NK-92 treated with Interleukin-12 subunit alpha and Interleukin-12 subunit beta, amount 100 ng/mL, for 24 hours (cell line): ENCODE measurements around the gene PRPH.
A peak's percentile ranks its signal among the peaks of the same experiment; 100 is the strongest.
"Not testable (repeated sequence)": the region's sequence is repeated elsewhere in the genome, so short reads cannot be mapped to it uniquely, and the experiment has no call there.

Source experiments
- DNase-seq: peaks from one replicate; lab custom pipeline; 2025; lab: John Stamatoyannopoulos, UW

Gene PRPH

GRCh38 chr12:49295082-49295936, at the start of gene PRPH:
PRPH (plus strand) TSS chr12:49295147; CDS start chr12:49295201, 54 bp downstream.
- DNase-seq, result no peak

DNA sequence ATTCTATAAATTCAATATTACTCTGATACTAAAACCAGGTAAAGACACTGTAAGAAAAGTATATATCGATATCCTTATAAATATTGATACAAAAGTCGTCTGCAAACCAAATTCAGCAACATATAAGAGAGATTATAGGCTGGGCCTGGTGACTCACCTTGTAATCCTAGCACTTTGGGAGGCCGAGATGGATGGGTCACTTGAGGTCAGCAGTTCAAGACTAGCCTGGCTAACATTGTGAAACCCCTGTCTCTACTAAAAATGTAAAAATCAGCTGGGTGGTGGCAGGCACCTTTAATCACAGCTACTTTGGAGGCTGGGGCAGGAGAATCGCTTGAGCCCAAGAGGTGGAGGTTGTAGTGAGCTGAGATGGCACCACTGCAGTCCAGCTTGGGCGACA, 43.6 kb upstream of the PRPH start:
- DNase-seq, result no peak

GRCh38 chr12:49253033-49253623, 41.8 kb upstream of the PRPH start:
- DNase-seq, result no peak

GRCh38 chr12:49255456-49255855, 39.5 kb upstream of the PRPH start:
- not testable (repeated sequence) for DNase-seq

DNA sequence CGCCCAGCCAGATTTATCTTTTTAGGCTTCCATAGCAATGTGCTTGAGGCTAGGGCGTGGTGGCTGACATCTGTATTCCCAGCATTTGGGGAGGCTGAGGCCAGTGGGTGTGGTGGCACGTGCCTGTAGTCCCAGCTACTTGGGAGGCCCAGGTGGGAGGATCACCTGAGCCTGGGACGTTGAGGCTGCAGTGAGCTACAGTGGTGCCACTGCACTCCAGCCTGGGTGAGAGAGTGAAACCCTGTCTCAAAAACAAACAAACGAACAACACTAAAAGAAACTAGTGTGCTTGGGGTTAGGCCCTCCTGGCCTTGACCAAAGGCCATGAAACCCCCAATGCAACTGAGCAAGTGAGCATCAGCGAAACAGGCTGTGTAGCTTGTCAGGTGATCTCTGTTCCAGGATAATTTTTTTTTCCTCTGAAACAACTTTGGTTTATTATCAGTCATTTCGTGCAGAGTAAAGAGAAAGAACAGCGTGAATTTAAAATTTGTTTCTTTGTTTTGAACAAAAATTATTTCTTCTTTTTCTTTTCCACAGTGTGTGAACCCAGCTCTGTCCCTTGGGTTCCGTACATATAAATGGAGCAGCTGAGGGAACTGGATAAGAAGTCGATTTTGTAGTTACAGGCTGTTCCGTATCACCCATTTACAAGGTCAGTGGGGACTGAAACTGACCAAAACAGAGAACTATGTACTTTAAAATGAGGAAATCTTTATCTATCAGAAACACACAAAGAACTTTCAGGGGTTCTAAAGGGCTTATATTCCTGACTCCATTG, 38.9 kb upstream of the PRPH start:
- DNase-seq, result no peak

DNA sequence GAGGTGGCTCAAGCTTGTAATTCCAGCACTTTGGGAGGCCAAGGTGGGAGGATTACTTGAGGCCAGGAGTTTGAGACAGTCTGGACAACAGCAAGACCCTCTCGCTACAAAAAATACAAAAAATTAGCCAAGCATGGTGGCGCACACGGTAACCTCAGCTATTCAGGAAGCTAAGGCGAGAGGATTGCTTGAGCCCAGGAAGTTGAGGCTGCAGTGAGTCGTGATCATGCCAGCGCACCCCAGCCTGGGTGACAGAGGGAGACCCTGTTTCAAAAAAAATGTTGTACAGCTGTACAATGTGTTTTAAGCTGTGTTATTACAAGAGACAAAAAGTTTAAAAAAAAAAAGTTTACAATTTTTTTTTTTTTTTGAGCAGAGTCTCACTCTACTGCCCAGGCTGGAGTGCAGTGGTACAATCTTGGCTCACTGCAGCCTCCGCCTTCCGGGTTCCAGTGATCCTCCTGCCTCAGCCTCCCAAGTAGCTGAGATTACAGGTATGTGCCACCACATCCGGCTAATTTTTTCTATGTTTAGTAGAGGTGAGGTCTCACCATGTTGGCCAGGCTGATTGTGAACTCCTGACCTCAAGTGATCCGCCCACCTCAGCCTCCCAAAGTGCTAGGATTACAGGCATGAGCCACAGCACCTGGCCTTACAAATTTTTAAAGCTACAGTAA, 37.3 kb upstream of the PRPH start:
- DNase-seq, result not testable (repeated sequence)

GRCh38 chr12:49259452-49259851, 35.5 kb upstream of the PRPH start:
- no peak for DNase-seq

GRCh38 chr12:49260166-49260565, 34.8 kb upstream of the PRPH start:
- DNase-seq, result no peak

- no peak for DNase-seq
Measured at GRCh38 chr12:49260571-49261363, 34.2 kb upstream of the PRPH start.

DNA sequence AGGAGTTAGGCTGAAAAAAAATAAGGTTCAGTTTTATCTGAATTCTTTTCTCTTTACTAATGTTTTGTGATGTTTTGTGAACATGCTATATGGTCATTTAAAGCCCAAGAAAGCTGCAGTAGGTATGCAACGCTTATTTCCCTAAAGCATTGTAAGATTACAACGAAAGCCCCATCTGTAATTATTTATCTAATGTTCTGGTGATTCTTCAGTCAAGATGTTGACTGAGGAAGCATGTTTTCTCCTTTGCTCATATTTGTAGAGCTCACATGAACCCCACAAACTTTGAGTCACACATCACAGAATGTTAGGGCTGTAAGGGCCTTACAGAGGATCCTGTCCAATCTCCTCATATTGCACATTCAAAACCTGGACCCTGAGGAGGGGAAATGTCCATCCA, 33.2 kb upstream of the PRPH start:
- DNase-seq, result no peak

DNA sequence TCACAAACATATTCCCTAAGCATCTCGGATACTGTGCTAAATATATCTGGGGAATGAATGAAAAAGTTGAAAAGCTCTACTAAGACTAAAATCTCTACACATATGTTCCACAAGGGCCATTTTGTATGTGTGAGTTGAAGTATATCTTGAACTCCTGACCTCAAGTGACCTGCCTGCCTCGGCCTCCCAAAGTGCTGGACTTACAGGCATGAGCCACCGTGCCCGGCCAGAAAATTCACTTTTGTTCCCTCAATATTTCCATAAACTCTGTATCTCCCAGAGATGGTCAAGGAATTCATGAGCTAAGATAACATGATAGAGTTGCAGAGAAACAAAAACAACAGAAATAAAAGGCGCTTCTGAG, 31.6 kb upstream of the PRPH start:
- DNase-seq, result no peak

DNA sequence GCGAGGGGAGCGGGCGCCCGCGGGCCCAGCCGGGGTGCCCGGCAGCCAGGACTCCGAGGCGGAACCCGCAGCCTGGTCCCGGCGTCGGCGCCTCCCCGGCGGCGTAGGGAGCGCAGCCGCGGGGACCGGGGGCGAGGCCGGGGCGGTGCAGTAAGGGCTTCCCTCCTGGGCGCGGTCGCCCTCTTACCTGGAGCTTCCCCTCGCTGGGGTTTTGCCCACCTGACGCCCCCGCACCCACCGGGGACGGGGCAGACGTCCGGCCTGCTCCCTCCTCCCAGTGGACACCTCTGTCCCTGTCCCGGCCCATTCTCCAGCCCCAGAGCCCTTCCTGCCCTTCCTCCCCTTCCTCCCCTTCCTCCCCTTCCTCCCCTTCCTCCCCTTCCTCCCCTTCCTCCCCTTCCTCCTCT, 30.5 kb upstream of the PRPH start:
- no peak for DNase-seq

- peak; percentile 80 for DNase-seq
Measured at GRCh38 chr12:49264873-49265792, 29.8 kb upstream of the PRPH start, which contains the start of gene TUBA1C. TUBA1C (plus strand) TSS chr12:49265082; CDS start chr12:49265182, 100 bp downstream.

- not testable (repeated sequence) for DNase-seq
Measured at GRCh38 chr12:49269191-49269590, 25.8 kb upstream of the PRPH start.

DNA sequence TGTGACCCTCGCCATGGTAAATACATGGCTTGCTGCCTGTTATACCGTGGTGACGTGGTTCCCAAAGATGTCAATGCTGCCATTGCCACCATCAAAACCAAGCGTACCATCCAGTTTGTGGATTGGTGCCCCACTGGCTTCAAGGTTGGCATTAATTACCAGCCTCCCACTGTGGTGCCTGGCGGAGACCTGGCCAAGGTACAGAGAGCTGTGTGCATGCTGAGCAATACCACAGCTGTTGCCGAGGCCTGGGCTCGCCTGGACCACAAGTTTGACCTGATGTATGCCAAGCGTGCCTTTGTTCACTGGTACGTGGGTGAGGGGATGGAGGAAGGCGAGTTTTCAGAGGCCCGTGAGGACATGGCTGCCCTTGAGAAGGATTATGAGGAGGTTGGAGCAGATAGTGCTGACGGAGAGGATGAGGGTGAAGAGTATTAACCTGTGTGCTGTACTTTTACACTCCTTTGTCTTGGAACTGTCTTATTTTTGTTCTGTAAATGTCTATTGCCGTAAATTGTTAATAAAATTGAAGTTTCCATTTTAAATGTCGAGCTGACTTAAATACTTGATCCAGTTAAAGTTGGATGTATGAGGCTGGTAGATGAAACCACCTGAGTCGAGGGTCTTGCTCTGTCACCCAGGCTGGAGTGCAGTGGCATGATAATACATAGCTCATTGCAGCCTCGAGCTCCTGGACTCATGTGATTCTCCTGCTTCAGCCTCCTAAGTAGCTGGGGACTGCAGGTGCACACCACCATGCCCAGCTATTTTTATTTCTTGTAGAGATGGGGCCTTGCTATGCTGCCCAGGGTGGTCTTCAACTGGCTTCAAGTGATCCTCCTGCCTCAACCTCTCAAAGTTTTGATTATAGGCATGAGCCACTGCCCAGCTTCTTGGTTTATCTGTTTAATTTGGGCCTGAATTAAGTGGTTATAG, 21.9 kb upstream of the PRPH start:
- no peak for DNase-seq

DNA sequence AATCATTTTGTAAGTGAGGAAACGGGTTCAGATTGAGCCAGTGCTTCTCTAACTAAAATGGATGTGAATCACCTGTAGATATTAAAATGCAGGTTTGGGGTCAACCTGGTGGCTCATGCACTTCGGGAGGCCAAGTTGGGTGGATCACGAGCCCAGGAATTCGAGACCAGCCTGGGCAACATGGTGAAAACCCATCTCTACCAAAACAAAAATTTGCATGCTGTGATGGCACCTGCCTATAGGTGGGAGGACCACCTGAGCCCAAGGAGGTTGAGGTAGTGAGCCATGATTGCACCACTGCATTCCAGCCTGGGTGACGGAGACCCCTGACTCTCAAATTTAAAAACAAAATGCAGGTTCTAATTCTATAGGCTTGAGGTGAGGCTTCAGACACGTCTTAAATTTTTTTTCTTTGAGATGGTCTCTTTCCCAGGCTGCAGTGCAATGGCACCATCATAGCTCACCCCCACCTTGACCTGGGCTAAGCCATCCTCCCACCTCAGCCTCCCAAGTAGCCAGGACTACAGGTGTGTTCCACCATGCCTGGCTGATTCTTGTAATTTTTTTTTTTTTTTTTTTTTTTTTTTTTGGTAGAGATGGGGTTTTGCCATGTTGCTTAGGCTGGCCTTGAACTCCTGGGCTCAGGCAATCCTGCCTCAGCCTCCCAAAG, 21.1 kb upstream of the PRPH start:
- no peak for DNase-seq

- no peak for DNase-seq
Measured at GRCh38 chr12:49274396-49275069, 20.4 kb upstream of the PRPH start.
